Measurements from ENCODE around the gene DLX2. TPM values are rescaled to one million over a fixed set of nuclear protein-coding genes. Genes with fewer than 3 reads are reported as not detected.
A peak's percentile ranks its signal among the peaks of the same experiment; 100 is the strongest.

The DLX2 gene
- total and polyA plus RNA-seq, 2 of the 13 experiments (the other 11 are each of a cell fraction or from before 2014, with no cell fraction given) = 0.07 to 0.15 TPM

DNA sequence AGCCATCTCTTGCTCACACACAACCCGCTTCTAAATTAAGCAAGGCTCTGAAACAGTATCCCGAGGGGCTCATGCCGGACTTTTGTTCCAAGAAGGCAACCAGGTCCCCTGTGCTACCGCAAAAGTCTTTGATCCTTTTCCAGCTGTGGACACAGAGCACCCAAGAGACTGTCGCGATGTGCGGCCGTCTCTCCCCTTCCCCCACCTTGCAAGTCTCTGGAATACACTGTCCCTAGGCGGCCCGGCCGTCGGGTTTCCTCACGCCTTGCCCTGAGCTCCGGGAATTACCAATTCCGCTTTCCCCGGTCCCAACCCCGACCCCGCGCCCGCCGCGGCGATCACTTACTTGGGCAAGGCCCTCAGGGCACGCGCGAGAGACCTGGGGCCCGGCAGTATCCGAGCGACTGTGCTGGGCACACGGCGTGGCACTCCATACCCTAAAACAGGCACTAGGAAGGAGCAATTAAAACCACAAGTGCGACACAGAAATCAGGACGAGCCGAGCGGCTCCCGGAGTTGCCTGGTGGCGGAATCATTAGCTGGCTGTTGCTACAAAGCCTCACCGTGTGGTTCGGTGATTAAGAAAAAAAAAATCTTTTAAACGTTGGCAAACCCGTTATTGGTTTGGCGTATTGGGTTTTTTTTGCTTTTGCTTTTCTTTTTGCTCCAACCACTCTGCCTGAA lies 19.6 kb downstream of the DLX2 start (continued):
- TF ChIP-seq, protein P1, sequence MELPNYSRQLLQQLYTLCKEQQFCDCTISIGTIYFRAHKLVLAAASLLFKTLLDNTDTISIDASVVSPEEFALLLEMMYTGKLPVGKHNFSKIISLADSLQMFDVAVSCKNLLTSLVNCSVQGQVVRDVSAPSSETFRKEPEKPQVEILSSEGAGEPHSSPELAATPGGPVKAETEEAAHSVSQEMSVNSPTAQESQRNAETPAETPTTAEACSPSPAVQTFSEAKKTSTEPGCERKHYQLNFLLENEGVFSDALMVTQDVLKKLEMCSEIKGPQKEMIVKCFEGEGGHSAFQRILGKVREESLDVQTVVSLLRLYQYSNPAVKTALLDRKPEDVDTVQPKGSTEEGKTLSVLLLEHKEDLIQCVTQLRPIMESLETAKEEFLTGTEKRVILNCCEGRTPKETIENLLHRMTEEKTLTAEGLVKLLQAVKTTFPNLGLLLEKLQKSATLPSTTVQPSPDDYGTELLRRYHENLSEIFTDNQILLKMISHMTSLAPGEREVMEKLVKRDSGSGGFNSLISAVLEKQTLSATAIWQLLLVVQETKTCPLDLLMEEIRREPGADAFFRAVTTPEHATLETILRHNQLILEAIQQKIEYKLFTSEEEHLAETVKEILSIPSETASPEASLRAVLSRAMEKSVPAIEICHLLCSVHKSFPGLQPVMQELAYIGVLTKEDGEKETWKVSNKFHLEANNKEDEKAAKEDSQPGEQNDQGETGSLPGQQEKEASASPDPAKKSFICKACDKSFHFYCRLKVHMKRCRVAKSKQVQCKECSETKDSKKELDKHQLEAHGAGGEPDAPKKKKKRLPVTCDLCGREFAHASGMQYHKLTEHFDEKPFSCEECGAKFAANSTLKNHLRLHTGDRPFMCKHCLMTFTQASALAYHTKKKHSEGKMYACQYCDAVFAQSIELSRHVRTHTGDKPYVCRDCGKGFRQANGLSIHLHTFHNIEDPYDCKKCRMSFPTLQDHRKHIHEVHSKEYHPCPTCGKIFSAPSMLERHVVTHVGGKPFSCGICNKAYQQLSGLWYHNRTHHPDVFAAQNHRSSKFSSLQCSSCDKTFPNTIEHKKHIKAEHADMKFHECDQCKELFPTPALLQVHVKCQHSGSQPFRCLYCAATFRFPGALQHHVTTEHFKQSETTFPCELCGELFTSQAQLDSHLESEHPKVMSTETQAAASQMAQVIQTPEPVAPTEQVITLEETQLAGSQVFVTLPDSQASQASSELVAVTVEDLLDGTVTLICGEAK (IDR thresholded peaks at IDR 0.05) = no peak
- TF ChIP-seq, protein P1 (CRISPR knock-in tag; IDR thresholded peaks at IDR 0.05) = 0 out of 2 replicates have a peak, but pooled peaks have one; percentile 25
- TF ChIP-seq EZH2 (conservative IDR thresholded peaks at IDR 0.05; ENCODE audit: low read depth, low read length) (peak; percentile 78; the same call in 1 of the 2 replicates), PLRG1 (conservative IDR thresholded peaks at IDR 0.05) (no peak), REL (CRISPR knock-in tag; conservative IDR thresholded peaks at IDR 0.05) (no peak), ZNF75D (CRISPR knock-in tag; IDR thresholded peaks at IDR 0.05; ENCODE audit: borderline replicate concordance) (no peak), SATB2 (CRISPR knock-in tag; IDR thresholded peaks at IDR 0.05) (no peak), MIXL1 (CRISPR knock-in tag; IDR thresholded peaks at IDR 0.05) (no peak), SIN3A (IDR thresholded peaks at IDR 0.05; ENCODE audit: borderline replicate concordance, low read depth, low read length) (no peak), PPARG (CRISPR knock-in tag; conservative IDR thresholded peaks at IDR 0.05) (no peak), SMYD3 (CRISPR knock-in tag; IDR thresholded peaks at IDR 0.05) (no peak), KDM2A (CRISPR knock-in tag; IDR thresholded peaks at IDR 0.05; ENCODE audit: borderline replicate concordance, low read depth) (peak; percentile 74; the same call in 1 of the 2 replicates), LCORL (IDR thresholded peaks at IDR 0.05) (no peak), LCORL (CRISPR knock-in tag; IDR thresholded peaks at IDR 0.05) (no peak), FIP1L1 (IDR thresholded peaks at IDR 0.05; ENCODE audit: borderline replicate concordance, insufficient read depth, low read depth, low read length) (no peak), SPEN (CRISPR knock-in tag; IDR thresholded peaks at IDR 0.05; ENCODE audit: low read depth) (0 out of 2 replicates have a peak, but pooled peaks have one; percentile 25), SETDB1 (CRISPR knock-in tag; IDR thresholded peaks at IDR 0.05; ENCODE audit: borderline replicate concordance) (no peak), RBAK (CRISPR knock-in tag; IDR thresholded peaks at IDR 0.05) (no peak), TOPORS (CRISPR knock-in tag; IDR thresholded peaks at IDR 0.05) (no peak), TBP (CRISPR knock-in tag; IDR thresholded peaks at IDR 0.05) (no peak), MEF2D (CRISPR knock-in tag; IDR thresholded peaks at IDR 0.05) (no peak), HES4 (CRISPR knock-in tag; IDR thresholded peaks at IDR 0.05; ENCODE audit: borderline replicate concordance) (no peak), ZNF737 (CRISPR knock-in tag; IDR thresholded peaks at IDR 0.05; ENCODE audit: borderline replicate concordance) (no peak), MEIS2 (CRISPR knock-in tag; IDR thresholded peaks at IDR 0.05) (no peak)
